ENCODE data around the gene C18orf63.
"Not testable (repeated sequence)": the region's sequence is repeated elsewhere in the genome, so short reads cannot be mapped to it uniquely, and the experiment has no call there.

The C18orf63 gene

DNA sequence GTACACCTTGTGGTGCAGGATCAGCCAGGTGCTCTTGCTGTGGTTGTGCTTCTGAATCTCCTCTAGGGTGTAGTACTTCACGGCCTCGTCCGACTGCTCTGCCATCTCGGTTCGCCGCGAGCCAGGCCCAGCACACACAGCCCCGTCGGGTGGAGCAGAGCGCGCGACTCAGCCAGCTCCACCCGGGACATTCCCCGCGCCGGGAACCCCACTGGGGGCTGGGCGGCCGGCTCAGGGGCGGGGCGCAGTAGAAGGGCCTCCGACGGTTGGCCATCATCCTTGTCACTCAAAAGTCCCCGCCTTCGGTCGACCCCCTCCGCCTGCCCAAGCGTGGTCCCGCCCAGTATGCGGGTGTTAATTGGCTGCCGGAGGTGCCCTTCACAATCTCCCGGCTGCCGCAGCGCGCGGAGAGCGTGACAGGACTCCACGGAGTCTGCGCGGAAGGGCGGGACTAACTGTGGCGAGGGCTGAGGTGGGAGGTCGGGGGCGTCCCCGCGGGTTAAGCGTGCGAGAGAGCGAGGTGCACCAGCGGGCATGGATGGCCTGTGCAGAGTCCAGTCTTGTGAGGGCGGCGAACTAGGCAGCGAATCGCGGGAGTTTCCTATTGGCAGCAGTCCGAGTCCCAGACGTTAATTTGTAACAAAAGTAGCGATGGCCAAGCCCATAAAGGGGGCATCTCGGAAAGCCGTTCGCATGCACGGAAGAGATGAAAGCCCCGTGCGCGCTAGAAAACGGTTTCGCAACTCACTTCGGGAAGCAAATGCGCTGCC lies 23.7 kb upstream of the C18orf63 start, which contains the start of gene CYB5A:
Gene CYB5A, minus strand, starts transcription at position 193 of the 770 bp plus-strand sequence. Its CDS starts 88 bp downstream, at position 105.
- TF ChIP-seq, protein P1, sequence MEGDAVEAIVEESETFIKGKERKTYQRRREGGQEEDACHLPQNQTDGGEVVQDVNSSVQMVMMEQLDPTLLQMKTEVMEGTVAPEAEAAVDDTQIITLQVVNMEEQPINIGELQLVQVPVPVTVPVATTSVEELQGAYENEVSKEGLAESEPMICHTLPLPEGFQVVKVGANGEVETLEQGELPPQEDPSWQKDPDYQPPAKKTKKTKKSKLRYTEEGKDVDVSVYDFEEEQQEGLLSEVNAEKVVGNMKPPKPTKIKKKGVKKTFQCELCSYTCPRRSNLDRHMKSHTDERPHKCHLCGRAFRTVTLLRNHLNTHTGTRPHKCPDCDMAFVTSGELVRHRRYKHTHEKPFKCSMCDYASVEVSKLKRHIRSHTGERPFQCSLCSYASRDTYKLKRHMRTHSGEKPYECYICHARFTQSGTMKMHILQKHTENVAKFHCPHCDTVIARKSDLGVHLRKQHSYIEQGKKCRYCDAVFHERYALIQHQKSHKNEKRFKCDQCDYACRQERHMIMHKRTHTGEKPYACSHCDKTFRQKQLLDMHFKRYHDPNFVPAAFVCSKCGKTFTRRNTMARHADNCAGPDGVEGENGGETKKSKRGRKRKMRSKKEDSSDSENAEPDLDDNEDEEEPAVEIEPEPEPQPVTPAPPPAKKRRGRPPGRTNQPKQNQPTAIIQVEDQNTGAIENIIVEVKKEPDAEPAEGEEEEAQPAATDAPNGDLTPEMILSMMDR (IDR thresholded peaks at IDR 0.05; ENCODE audit: insufficient read depth, low read length, poor library complexity, severe bottlenecking), result no peak
- H3K36me3 ChIP-seq (ENCODE audit: control insufficient read depth, insufficient read depth, low read length), result no peaks in the 10 kb centered on the region
- DNase-seq (ENCODE audit: extremely low read depth, insufficient read length), result peak; percentile 93
- H3K27me3 ChIP-seq (replicated peaks; ENCODE audit: control insufficient read depth, insufficient read depth, low read length), result no peaks in the 10 kb centered on the region
- peak within 1 kb of the TSS; percentile 93 for H3K4me3 ChIP-seq (replicated peaks; ENCODE audit: low read depth, low read length)

DNA sequence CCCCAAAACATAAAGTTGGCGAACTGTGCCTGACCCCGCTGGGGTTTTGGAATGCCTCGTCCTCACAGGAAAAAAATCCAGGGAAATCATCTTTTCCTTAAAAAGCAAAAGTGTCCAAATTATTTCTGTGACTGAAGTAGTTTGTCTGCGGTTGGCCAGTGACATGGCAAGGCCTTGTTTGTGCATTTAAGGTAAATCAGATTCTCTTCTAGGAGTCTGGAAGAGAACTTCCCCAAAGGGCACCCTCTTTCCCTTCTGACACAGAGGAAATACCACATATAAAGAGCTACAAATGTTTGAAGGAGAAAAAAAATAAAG lies 23.1 kb upstream of the C18orf63 start:
- no peaks in the 10 kb centered on the region for H3K27me3 ChIP-seq (replicated peaks; ENCODE audit: control insufficient read depth, insufficient read depth, low read length)
- DNase-seq (ENCODE audit: extremely low read depth, insufficient read length), result no peak
- H3K36me3 ChIP-seq (ENCODE audit: control insufficient read depth, insufficient read depth, low read length), result no peaks in the 10 kb centered on the region
- H3K4me3 ChIP-seq (replicated peaks; ENCODE audit: low read depth, low read length), result peak overlapping the region; percentile 66
- TF ChIP-seq, protein P1 (IDR thresholded peaks at IDR 0.05; ENCODE audit: insufficient read depth, low read length, poor library complexity, severe bottlenecking), result no peak

DNA sequence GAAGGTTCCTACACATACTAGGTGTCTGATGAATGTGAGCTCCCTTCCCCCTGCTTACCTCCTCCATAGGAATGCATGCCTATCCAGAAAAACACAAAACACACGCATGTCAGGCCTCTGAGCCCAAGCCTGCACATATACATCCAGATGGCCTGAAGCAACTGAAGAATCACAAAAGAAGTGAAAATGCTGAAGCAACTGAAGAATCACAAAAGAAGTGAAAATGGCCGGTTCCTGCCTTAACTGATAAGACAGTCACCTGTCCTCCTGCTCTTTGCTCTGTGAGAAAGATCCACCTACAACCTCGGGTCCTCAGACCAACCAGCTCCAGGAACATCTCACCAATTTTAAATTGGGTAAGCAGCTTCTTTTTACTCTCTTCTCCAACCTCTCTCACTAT lies 22.7 kb upstream of the C18orf63 start:
- H3K27me3 ChIP-seq (replicated peaks; ENCODE audit: control insufficient read depth, insufficient read depth, low read length); H3K36me3 ChIP-seq (ENCODE audit: control insufficient read depth, insufficient read depth, low read length); DNase-seq (ENCODE audit: extremely low read depth, insufficient read length); H3K4me3 ChIP-seq (replicated peaks; ENCODE audit: low read depth, low read length): not testable (repeated sequence)

DNA sequence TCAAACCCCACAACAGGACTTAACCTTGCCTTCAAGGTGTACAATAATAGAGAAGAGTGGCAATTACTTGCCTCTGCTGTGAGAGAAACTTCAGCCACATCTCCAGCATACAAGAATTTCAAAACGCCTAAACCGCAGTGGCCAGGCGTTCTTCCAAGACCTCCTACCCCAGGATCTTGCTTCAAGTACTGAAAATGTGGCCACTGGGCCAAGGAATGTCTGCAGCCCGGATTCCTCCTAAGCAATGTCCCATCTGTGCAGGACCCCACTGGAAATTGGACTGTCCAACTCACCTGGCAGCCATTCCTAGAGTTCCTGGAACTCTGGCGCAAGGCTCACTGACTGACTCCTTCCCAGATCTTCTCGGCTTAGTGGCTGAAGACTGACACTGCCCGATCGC lies 21.1 kb upstream of the C18orf63 start:
- Histone ChIP-seq H3K27me3 (replicated peaks; ENCODE audit: control insufficient read depth, insufficient read depth, low read length) (no peaks in the 10 kb centered on the region), H3K36me3 (ENCODE audit: control insufficient read depth, insufficient read depth, low read length) (no peaks in the 10 kb centered on the region), H3K4me3 (replicated peaks; ENCODE audit: low read depth, low read length) (no peak overlapping the region)
- no peak for DNase-seq (ENCODE audit: extremely low read depth, insufficient read length)
- TF ChIP-seq, protein P1 (IDR thresholded peaks at IDR 0.05; ENCODE audit: insufficient read depth, low read length, poor library complexity, severe bottlenecking), result no peak

DNA sequence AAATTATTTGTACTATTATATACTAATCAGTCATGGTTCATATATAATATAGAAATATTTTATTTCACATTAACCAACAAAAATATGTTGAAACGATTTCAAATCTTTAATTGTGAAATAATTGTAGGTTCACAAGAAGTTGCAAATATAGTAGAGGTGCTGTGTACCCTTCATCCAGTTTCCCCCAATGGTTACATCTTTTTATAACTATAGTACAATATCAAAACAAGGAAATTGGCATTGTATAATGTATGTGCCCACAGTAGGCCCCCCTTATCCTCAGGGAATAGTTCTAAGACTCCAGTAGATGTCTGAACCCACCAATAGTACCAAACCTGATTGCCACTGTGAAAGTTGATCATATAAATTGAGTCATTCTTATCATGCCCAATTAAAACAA lies 16.5 kb upstream of the C18orf63 start:
- DNase-seq (ENCODE audit: extremely low read depth, insufficient read length), result no peak
- H3K4me3 ChIP-seq (replicated peaks; ENCODE audit: low read depth, low read length), result no peak overlapping the region
- no peaks in the 10 kb centered on the region for H3K27me3 ChIP-seq (replicated peaks; ENCODE audit: control insufficient read depth, insufficient read depth, low read length)
- TF ChIP-seq, protein P1 (IDR thresholded peaks at IDR 0.05; ENCODE audit: insufficient read depth, low read length, poor library complexity, severe bottlenecking), result no peak
- H3K36me3 ChIP-seq (ENCODE audit: control insufficient read depth, insufficient read depth, low read length), result no peaks in the 10 kb centered on the region

DNA sequence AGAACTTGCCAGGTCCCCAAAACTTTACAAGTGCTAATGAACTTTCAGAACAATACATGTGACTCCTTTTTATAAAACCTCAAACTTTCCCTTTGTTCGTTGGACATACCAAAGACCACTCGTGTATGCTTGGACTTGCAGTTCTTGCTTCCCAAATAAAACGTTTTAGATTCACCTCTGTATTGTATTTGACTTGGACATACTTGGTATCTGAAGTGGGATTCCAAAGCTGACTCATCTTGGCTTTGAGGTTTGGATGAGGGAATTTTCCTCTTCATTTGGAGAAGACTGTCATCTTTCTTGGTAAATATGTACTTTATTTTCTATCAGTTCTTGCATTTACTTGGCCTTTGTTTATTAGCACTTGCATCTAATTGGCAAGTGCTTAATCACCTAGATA lies 15.9 kb upstream of the C18orf63 start:
- no peak overlapping the region for H3K4me3 ChIP-seq (replicated peaks; ENCODE audit: low read depth, low read length)
- TF ChIP-seq, protein P1 (IDR thresholded peaks at IDR 0.05; ENCODE audit: insufficient read depth, low read length, poor library complexity, severe bottlenecking), result no peak
- no peaks in the 10 kb centered on the region for H3K36me3 ChIP-seq (ENCODE audit: control insufficient read depth, insufficient read depth, low read length)
- no peaks in the 10 kb centered on the region for H3K27me3 ChIP-seq (replicated peaks; ENCODE audit: control insufficient read depth, insufficient read depth, low read length)
- DNase-seq (ENCODE audit: extremely low read depth, insufficient read length), result no peak

Data from GM06990 (cell line).